ENCODE measurements around the gene NUBP2. TPM values are rescaled to one million over a fixed set of nuclear protein-coding genes. Genes with fewer than 3 reads are reported as not detected.

NUBP2 gene
- total RNA-seq, 1 donor = 56.1 TPM

DNA sequence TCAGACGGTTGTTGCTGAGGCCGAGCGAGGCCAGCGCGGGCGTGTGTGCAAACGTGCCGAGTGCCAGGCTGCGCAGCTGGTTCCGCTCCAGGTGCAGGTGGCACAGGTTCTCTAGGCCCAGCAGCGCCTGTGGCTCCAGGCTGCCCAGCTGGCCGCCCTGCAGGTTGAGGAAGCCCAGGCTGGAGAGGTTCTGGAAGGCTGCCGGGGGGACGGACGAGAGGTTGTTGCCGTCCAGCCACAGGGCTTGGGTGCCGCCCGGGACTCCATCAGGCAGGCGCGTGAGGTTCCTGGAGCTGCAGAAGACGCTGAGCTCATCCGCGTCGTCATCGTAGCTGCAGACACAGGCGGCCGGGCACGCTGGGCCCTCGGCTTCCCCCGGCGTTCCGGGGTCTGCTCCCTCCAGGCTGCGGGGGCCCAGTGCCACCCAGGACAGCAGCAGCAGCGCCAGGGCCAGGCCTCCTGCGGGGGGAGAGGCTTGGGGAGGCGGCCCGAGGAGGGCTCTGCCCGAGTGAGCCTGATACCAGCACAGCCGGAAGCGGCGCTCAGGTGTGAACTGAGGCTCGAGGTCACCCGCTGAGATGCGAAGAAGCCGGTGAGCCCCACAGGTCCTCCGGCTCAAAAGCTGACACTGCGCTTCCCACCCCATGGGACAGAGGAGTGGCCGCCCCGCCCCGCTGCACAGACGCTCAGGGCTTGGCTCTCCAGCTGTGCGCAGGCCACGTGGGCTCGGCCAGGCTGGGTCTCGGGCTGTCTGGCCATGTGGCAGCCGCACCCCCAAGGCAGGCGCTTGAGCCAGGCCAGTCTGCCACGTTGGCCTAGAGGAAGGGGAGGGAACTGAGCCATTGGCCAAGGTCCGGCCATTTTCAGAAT, 9.4 kb downstream of the NUBP2 start:
- H3K36me3 ChIP-seq (ENCODE audit: insufficient read depth, low read length) = peaks cover 6% of the 10 kb centered on the region
- H3K4me1 ChIP-seq (ENCODE audit: insufficient read depth, low read length) = no peaks in the 10 kb centered on the region
- peaks cover 4% of the 10 kb centered on the region for H4K20me1 ChIP-seq (ENCODE audit: insufficient read depth, low read length)
- H3K9me3 ChIP-seq (ENCODE audit: low read depth, low read length) = no peaks in the 10 kb centered on the region
- H3K79me2 ChIP-seq (ENCODE audit: insufficient read depth, low read length) = peaks cover 8% of the 10 kb centered on the region
- no peak overlapping the region for H3K4me2 ChIP-seq (ENCODE audit: insufficient read depth, low read length)
- no peak overlapping the region for H3K27ac ChIP-seq (ENCODE audit: low read depth, low read length)
- H3K4me3 ChIP-seq (ENCODE audit: insufficient read depth, low read length) = no peak overlapping the region
- H3K27me3 ChIP-seq (ENCODE audit: insufficient read depth, low read length) = no peaks in the 10 kb centered on the region
- peak; percentile 81 for DNase-seq (ENCODE audit: insufficient read length, low spot score, missing footprints)
- H2AFZ ChIP-seq (ENCODE audit: low read length) = no peak overlapping the region
- TF ChIP-seq, protein P1, sequence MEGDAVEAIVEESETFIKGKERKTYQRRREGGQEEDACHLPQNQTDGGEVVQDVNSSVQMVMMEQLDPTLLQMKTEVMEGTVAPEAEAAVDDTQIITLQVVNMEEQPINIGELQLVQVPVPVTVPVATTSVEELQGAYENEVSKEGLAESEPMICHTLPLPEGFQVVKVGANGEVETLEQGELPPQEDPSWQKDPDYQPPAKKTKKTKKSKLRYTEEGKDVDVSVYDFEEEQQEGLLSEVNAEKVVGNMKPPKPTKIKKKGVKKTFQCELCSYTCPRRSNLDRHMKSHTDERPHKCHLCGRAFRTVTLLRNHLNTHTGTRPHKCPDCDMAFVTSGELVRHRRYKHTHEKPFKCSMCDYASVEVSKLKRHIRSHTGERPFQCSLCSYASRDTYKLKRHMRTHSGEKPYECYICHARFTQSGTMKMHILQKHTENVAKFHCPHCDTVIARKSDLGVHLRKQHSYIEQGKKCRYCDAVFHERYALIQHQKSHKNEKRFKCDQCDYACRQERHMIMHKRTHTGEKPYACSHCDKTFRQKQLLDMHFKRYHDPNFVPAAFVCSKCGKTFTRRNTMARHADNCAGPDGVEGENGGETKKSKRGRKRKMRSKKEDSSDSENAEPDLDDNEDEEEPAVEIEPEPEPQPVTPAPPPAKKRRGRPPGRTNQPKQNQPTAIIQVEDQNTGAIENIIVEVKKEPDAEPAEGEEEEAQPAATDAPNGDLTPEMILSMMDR (IDR thresholded peaks at IDR 0.05; ENCODE audit: extremely low read depth, low read depth, low read length) = no peak

DNA sequence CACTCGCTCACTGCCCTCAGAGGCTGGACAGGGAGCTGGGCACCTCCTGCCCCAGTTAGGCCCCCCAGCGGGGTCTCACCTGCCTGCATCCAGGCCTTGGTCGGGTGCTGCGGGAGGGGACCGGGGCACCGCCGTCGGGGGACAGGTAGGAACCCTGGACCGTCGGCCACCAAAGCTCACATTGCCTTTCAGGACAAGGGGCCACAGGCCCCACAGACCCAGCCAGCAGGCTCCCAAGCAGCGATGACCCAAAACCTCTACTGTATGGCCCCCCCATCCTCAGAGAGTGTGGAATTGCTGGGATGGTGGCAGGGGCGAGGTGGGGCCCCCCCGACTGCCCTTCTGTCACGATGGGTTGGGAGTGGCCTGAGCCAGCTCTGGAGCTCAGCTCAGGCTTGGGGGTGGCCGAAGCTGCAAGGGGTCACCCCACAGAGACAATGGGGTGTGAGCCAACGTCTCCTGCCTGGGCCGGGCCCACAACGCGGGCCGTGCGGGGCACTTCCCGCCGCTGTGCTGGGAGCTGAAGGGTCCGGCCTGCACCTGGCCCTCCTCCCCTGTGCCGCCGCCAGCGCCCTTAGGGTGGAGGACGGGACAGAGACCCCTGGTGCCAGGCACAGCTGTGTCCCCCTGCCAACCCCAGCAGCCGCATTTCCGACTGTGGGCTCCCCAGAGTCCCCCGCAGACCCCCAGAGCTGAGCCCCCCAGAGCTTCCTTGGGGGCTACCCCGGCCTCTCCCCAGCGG, 10.2 kb downstream of the NUBP2 start:
- Histone ChIP-seq H2AFZ (ENCODE audit: low read length) (no peak overlapping the region), H3K9me3 (ENCODE audit: low read depth, low read length) (no peaks in the 10 kb centered on the region), H3K4me2 (ENCODE audit: insufficient read depth, low read length) (no peak overlapping the region), H3K27ac (ENCODE audit: low read depth, low read length) (no peak overlapping the region), H3K36me3 (ENCODE audit: insufficient read depth, low read length) (peaks cover 5% of the 10 kb centered on the region), H4K20me1 (ENCODE audit: insufficient read depth, low read length) (no peaks in the 10 kb centered on the region), H3K79me2 (ENCODE audit: insufficient read depth, low read length) (no peaks in the 10 kb centered on the region), H3K4me1 (ENCODE audit: insufficient read depth, low read length) (no peaks in the 10 kb centered on the region), H3K27me3 (ENCODE audit: insufficient read depth, low read length) (no peaks in the 10 kb centered on the region), H3K4me3 (ENCODE audit: insufficient read depth, low read length) (no peak overlapping the region)
- DNase-seq (ENCODE audit: insufficient read length, low spot score, missing footprints) = peak; percentile 73
- TF ChIP-seq, protein P1 (IDR thresholded peaks at IDR 0.05; ENCODE audit: extremely low read depth, low read depth, low read length) = no peak

DNA sequence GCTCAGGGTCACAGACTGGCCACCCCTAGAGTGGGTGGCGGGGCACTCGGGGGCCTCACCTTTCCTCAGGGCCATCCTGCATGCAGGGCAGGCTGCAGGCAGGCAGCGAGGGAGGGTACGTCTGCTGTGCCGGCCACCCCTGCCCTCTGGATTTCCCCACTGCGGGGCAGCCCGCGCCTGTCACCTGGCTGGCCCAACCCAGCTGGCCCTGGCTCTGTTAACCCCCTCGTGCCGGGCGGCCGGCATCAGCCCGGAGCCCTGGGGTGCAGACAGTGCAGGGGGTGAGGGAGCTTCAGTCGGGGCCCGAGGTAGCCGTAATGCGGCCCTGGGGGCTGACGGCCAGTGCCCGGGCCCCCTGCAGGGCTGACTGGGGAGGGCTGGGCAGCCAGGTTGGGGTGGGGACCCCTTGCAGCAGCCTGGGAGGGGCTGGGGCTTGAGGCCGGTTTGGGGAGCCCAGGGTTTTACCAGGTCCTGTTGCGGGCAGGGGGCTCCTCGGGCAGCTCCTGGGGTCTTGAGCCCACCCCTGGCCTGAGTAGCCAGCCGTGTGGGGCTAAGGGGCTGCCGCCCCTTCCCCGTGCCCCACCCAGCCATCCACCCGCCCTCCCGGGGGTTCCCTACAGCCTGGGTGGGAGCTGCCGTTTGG, 10.9 kb downstream of the NUBP2 start, which contains the start of gene IGFALS:
Gene IGFALS, minus strand, starts transcription at position 128 of the 643 bp plus-strand sequence. Its CDS starts 53 bp downstream, at position 75.
- Histone ChIP-seq H4K20me1 (ENCODE audit: insufficient read depth, low read length) (no peaks in the 10 kb centered on the region), H3K4me2 (ENCODE audit: insufficient read depth, low read length) (no peak within 1 kb of the TSS), H3K4me1 (ENCODE audit: insufficient read depth, low read length) (no peaks in the 10 kb centered on the region), H3K9me3 (ENCODE audit: low read depth, low read length) (no peaks in the 10 kb centered on the region), H3K36me3 (ENCODE audit: insufficient read depth, low read length) (no peaks in the 10 kb centered on the region), H3K27ac (ENCODE audit: low read depth, low read length) (no peak within 1 kb of the TSS), H3K79me2 (ENCODE audit: insufficient read depth, low read length) (no peaks in the 10 kb centered on the region), H2AFZ (ENCODE audit: low read length) (no peak within 1 kb of the TSS), H3K27me3 (ENCODE audit: insufficient read depth, low read length) (no peaks in the 10 kb centered on the region), H3K4me3 (ENCODE audit: insufficient read depth, low read length) (no peak within 1 kb of the TSS)
- DNase-seq (ENCODE audit: insufficient read length, low spot score, missing footprints) = peak; percentile 85
- TF ChIP-seq, protein P1 (IDR thresholded peaks at IDR 0.05; ENCODE audit: extremely low read depth, low read depth, low read length) = no peak

Data from osteoblast (primary cell).